GM13977 (cell line): ENCODE data around the gene HBS1L.

ENCODE experiments used
- DNase-seq: peaks from one replicate; pipeline ENCODE4 v3.0.0; 2012; ENCODE audit warnings: low spot score
- CTCF ChIP-seq: IDR thresholded peaks from 2 replicates; pipeline ENCODE4 v1.5.1; 2012; ENCODE audit warnings: mild to moderate bottlenecking, control low read depth; ENCODE audit not compliant: insufficient read depth; ENCODE audit errors: extremely low read depth, missing control alignments
- in situ Hi-C: fragments of 300-500 bp; cut with MboI; formaldehyde crosslinking; loops from one replicate; pipeline ENCODE4 v1.12.0; 2022; ENCODE audit warnings: low sequenced_read_pairs, low pct_unique_long_range_greater_than_20kb, mixed read lengths, inconsistent platforms; ENCODE audit not compliant: unreplicated experiment

HBS1L gene

GRCh38 chr6:135046912-135047311 is 7.7 kb downstream of the HBS1L start:
- no peak for TF ChIP-seq CTCF
- DNase-seq, result no peak
- in situ Hi-C loops, result no loop called here

- DNase-seq, result no peak
- in situ Hi-C loops, result no loop called here
- TF ChIP-seq CTCF, result no peak
Observed at GRCh38 chr6:135044639-135045038, 10.0 kb downstream of the HBS1L start.

- no peak for TF ChIP-seq CTCF
- in situ Hi-C loops, result no loop called here
- DNase-seq, result no peak
Observed at GRCh38 chr6:135043846-135044245, 10.8 kb downstream of the HBS1L start.

- no peak for DNase-seq
- TF ChIP-seq CTCF, result no peak
- in situ Hi-C loops, result no loop called here
Observed at GRCh38 chr6:135043364-135043763, 11.3 kb downstream of the HBS1L start.

- no peak for DNase-seq
- no peak for TF ChIP-seq CTCF
- in situ Hi-C loops, result no loop called here
Observed at GRCh38 chr6:135038335-135038734, 16.3 kb downstream of the HBS1L start.

GRCh38 chr6:135037541-135037940 is 17.1 kb downstream of the HBS1L start:
- no peak for DNase-seq
- in situ Hi-C loops, result no loop called here
- no peak for TF ChIP-seq CTCF

GRCh38 chr6:135036731-135037420 is 17.7 kb downstream of the HBS1L start:
- in situ Hi-C loops, result no loop called here
- DNase-seq, result no peak
- no peak for TF ChIP-seq CTCF
